GM13977 (cell line): Measurements from ENCODE around the gene ARHGEF16.
A peak's percentile ranks its signal among the peaks of the same experiment; 100 is the strongest.

Source experiments
- DNase-seq: peaks from one replicate; pipeline ENCODE4 v3.0.0; 2012; ENCODE audit warnings: low spot score
- CTCF ChIP-seq: IDR thresholded peaks from 2 replicates; pipeline ENCODE4 v1.5.1; 2012; ENCODE audit warnings: mild to moderate bottlenecking, control low read depth; ENCODE audit not compliant: insufficient read depth; ENCODE audit errors: extremely low read depth, missing control alignments
- in situ Hi-C: fragments of 300-500 bp; cut with MboI; formaldehyde crosslinking; loops from one replicate; pipeline ENCODE4 v1.12.0; 2022; ENCODE audit warnings: low sequenced_read_pairs, low pct_unique_long_range_greater_than_20kb, mixed read lengths, inconsistent platforms; ENCODE audit not compliant: unreplicated experiment

Gene ARHGEF16

GRCh38 chr1:3516481-3516869 lies 62.0 kb downstream of the ARHGEF16 start:
- no peak for TF ChIP-seq CTCF
- DNase-seq: no peak
- in situ Hi-C loops: no loop called here

- DNase-seq: no peak
- TF ChIP-seq CTCF: no peak
- in situ Hi-C loops: no loop called here
These were observed 62.6 kb downstream of the ARHGEF16 start for GRCh38 chr1:3516911-3517675.

- TF ChIP-seq CTCF: peak; percentile 62
- DNase-seq: no peak
- in situ Hi-C loops: no loop called here
These were observed 63.8 kb downstream of the ARHGEF16 start for GRCh38 chr1:3518256-3518655.

GRCh38 chr1:3518756-3519155 lies 64.3 kb downstream of the ARHGEF16 start:
- in situ Hi-C loops: no loop called here
- no peak for DNase-seq
- TF ChIP-seq CTCF: no peak

GRCh38 chr1:3519301-3519885 lies 64.9 kb downstream of the ARHGEF16 start:
- DNase-seq: no peak
- in situ Hi-C loops: no loop called here
- no peak for TF ChIP-seq CTCF

- in situ Hi-C loops: no loop called here
- no peak for TF ChIP-seq CTCF
- no peak for DNase-seq
These were observed 66.2 kb downstream of the ARHGEF16 start for GRCh38 chr1:3520419-3521378.
